HUES64 (cell line): ENCODE measurements around the gene USP22.

Experiments
- H3K27ac ChIP-seq: 2 replicates; pipeline ENCODE4 v1.7.0; 2013; ENCODE audit warnings: low read depth, low read length, inconsistent platforms
- H3K27me3 ChIP-seq: 2 replicates; pipeline ENCODE4 v1.6.1; 2013; ENCODE audit warnings: mild to moderate bottlenecking, low read length; ENCODE audit not compliant: insufficient read depth
- H3K36me3 ChIP-seq: 2 replicates; pipeline ENCODE4 v1.6.1; 2013; ENCODE audit warnings: mild to moderate bottlenecking, low read length; ENCODE audit not compliant: insufficient read depth
- H3K4me1 ChIP-seq: 2 replicates; pipeline ENCODE4 v1.6.1; 2013; ENCODE audit warnings: mild to moderate bottlenecking, low read length, moderate library complexity; ENCODE audit not compliant: insufficient read depth
- H3K4me3 ChIP-seq: 2 replicates; pipeline ENCODE4 v1.5.1; 2013; ENCODE audit warnings: mild to moderate bottlenecking, low read length, moderate library complexity
- H3K9ac ChIP-seq: 2 replicates; pipeline ENCODE4 v1.6.1; 2013; ENCODE audit warnings: mild to moderate bottlenecking, low read depth, low read length
- H3K9me3 ChIP-seq: 2 replicates; pipeline ENCODE4 v1.6.1; 2013; ENCODE audit warnings: low read depth, low read length; ENCODE audit not compliant: insufficient read depth
- WGBS: fragments of 150-250, 120-280 bp; methylation state at CpG from one replicate; pipeline ENCODE4 v1.1.7; 2013; ENCODE audit warnings: missing lambda C conversion rate; 5-methylcytosine and 5-hydroxymethylcytosine counted together

Gene USP22

GRCh38 chr17:21007646-21008045 is 35.2 kb downstream of the USP22 start:
- 94% methylated on average over 9 of the region's 9 CpGs for WGBS
- no peaks in the 10 kb centered on the region for H3K27me3 ChIP-seq
- no peak overlapping the region for H3K9ac ChIP-seq
- H3K36me3 ChIP-seq: peaks cover 100% of the 10 kb centered on the region
- no peaks in the 10 kb centered on the region for H3K9me3 ChIP-seq
- H3K4me3 ChIP-seq: no peak overlapping the region
- no peak overlapping the region for H3K27ac ChIP-seq
- H3K4me1 ChIP-seq: no peaks in the 10 kb centered on the region

GRCh38 chr17:21005803-21006202 is 37.0 kb downstream of the USP22 start:
- no peak overlapping the region for H3K9ac ChIP-seq
- H3K4me1 ChIP-seq: no peaks in the 10 kb centered on the region

GRCh38 chr17:21005367-21005766 is 37.4 kb downstream of the USP22 start:
- Histone ChIP-seq H3K27ac (no peak overlapping the region), H3K9me3 (no peaks in the 10 kb centered on the region), H3K4me1 (no peaks in the 10 kb centered on the region), H3K36me3 (peaks cover 100% of the 10 kb centered on the region), H3K4me3 (no peak overlapping the region), H3K9ac (no peak overlapping the region), H3K27me3 (no peaks in the 10 kb centered on the region)
- 94% methylated on average over 4 of the region's 4 CpGs for WGBS

More at GRCh38 chr17:21005803-21006202, 37.0 kb downstream of the USP22 start:
- peaks cover 100% of the 10 kb centered on the region for H3K36me3 ChIP-seq
- H3K9me3 ChIP-seq: no peaks in the 10 kb centered on the region
- no peak overlapping the region for H3K27ac ChIP-seq
- WGBS: 98% methylated on average over 5 of the region's 5 CpGs
- H3K27me3 ChIP-seq: no peaks in the 10 kb centered on the region
- H3K4me3 ChIP-seq: no peak overlapping the region

- Histone ChIP-seq H3K27ac (no peak overlapping the region), H3K9me3 (no peaks in the 10 kb centered on the region), H3K27me3 (no peaks in the 10 kb centered on the region), H3K4me1 (no peaks in the 10 kb centered on the region), H3K4me3 (no peak overlapping the region), H3K9ac (no peak overlapping the region), H3K36me3 (peaks cover 100% of the 10 kb centered on the region)
- WGBS: 96% methylated on average over 26 of the region's 26 CpGs
Observed at GRCh38 chr17:21004016-21004930, 38.5 kb downstream of the USP22 start.

- H3K27ac ChIP-seq: no peak overlapping the region
- 92% methylated on average over 11 of the region's 11 CpGs for WGBS
Observed at GRCh38 chr17:21003007-21003621, 39.7 kb downstream of the USP22 start.

GRCh38 chr17:21002309-21003006 is 40.4 kb downstream of the USP22 start:
- no peaks in the 10 kb centered on the region for H3K4me1 ChIP-seq
- peaks cover 90% of the 10 kb centered on the region for H3K36me3 ChIP-seq
- no peaks in the 10 kb centered on the region for H3K27me3 ChIP-seq
- no peak overlapping the region for H3K27ac ChIP-seq
- WGBS: 96% methylated on average over 26 of the region's 26 CpGs
- no peak overlapping the region for H3K4me3 ChIP-seq
- no peaks in the 10 kb centered on the region for H3K9me3 ChIP-seq
- no peak overlapping the region for H3K9ac ChIP-seq

More at GRCh38 chr17:21003007-21003621, 39.7 kb downstream of the USP22 start:
- Histone ChIP-seq H3K9ac (no peak overlapping the region), H3K36me3 (peaks cover 97% of the 10 kb centered on the region), H3K9me3 (no peaks in the 10 kb centered on the region), H3K27me3 (no peaks in the 10 kb centered on the region), H3K4me3 (no peak overlapping the region), H3K4me1 (no peaks in the 10 kb centered on the region)

- 93% methylated on average over 12 of the region's 12 CpGs for WGBS
- Histone ChIP-seq H3K27ac (no peak overlapping the region), H3K9me3 (no peaks in the 10 kb centered on the region), H3K36me3 (peaks cover 84% of the 10 kb centered on the region), H3K4me1 (no peaks in the 10 kb centered on the region), H3K9ac (no peak overlapping the region), H3K27me3 (no peaks in the 10 kb centered on the region), H3K4me3 (no peak overlapping the region)
Observed at GRCh38 chr17:21001813-21002221, 41.0 kb downstream of the USP22 start.

- Histone ChIP-seq H3K27me3 (no peaks in the 10 kb centered on the region), H3K4me1 (no peaks in the 10 kb centered on the region), H3K36me3 (peaks cover 78% of the 10 kb centered on the region), H3K9ac (no peak overlapping the region), H3K4me3 (no peak overlapping the region), H3K9me3 (no peaks in the 10 kb centered on the region), H3K27ac (no peak overlapping the region)
- 95% methylated on average over 7 of the region's 7 CpGs for WGBS
Observed at GRCh38 chr17:21001111-21001812, 41.5 kb downstream of the USP22 start.

GRCh38 chr17:20999841-21000532 is 42.8 kb downstream of the USP22 start:
- Histone ChIP-seq H3K9ac (no peak overlapping the region), H3K4me1 (no peaks in the 10 kb centered on the region), H3K27me3 (no peaks in the 10 kb centered on the region), H3K4me3 (no peak overlapping the region), H3K27ac (peak overlapping the region; percentile 30; the same call in 1 of the 2 replicates), H3K36me3 (peaks cover 66% of the 10 kb centered on the region), H3K9me3 (no peaks in the 10 kb centered on the region)
- 97% methylated on average over 13 of the region's 13 CpGs for WGBS

- Histone ChIP-seq H3K9ac (no peak overlapping the region), H3K27ac (peak overlapping the region; percentile 44; the same call in 1 of the 2 replicates), H3K4me3 (no peak overlapping the region), H3K36me3 (peaks cover 57% of the 10 kb centered on the region), H3K9me3 (no peaks in the 10 kb centered on the region), H3K27me3 (no peaks in the 10 kb centered on the region), H3K4me1 (no peaks in the 10 kb centered on the region)
- 91% methylated on average over 16 of the region's 16 CpGs for WGBS
Observed at GRCh38 chr17:20999044-20999573, 43.7 kb downstream of the USP22 start.
